GM23248 (cell line): Measurements from ENCODE around the gene RNU1-4. TPM values are rescaled to one million over a fixed set of nuclear protein-coding genes. Genes with fewer than 3 reads are reported as not detected.
A peak's percentile ranks its signal among the peaks of the same experiment; 100 is the strongest.
"Not testable (repeated sequence)": the region's sequence is repeated elsewhere in the genome, so short reads cannot be mapped to it uniquely, and the experiment has no call there.

Source experiments
- DNase-seq: peaks from one replicate; pipeline ENCODE4 v3.0.0-alpha.2; 2015
- H2AFZ ChIP-seq: fragments of 200-600 bp; sonication (generic); 2 replicates; pipeline ENCODE4 v1.6.1; 2016; ENCODE audit warnings: antibody characterized with exemption
- H3F3A ChIP-seq: fragments of 200-600 bp; sonication (generic); 2 replicates; pipeline ENCODE4 v1.6.1; 2016; ENCODE audit warnings: mild to moderate bottlenecking, antibody characterized with exemption, mixed run types; ENCODE audit not compliant: insufficient read depth
- H3K27ac ChIP-seq: fragments of 200-600 bp; sonication (generic); 2 replicates; pipeline ENCODE4 v1.5.1; 2016; ENCODE audit warnings: mild to moderate bottlenecking
- H3K27me3 ChIP-seq: fragments of 200-600 bp; sonication (generic); replicated peaks from 2 replicates; pipeline ENCODE4 v1.6.1; 2016; ENCODE audit warnings: mild to moderate bottlenecking; ENCODE audit not compliant: insufficient read depth
- H3K36me3 ChIP-seq: fragments of 200-600 bp; sonication (generic); 2 replicates; pipeline ENCODE4 v1.6.1; 2016; ENCODE audit warnings: low read depth, mild to moderate bottlenecking
- H3K4me1 ChIP-seq: fragments of 200-600 bp; sonication (generic); 2 replicates; pipeline ENCODE4 v1.6.1; 2016; ENCODE audit warnings: mild to moderate bottlenecking; ENCODE audit not compliant: insufficient read depth
- H3K4me2 ChIP-seq: fragments of 200-600 bp; sonication (generic); one replicate; pipeline ENCODE4 v1.6.1; 2016; ENCODE audit warnings: mild to moderate bottlenecking; ENCODE audit not compliant: unreplicated experiment
- H3K4me3 ChIP-seq: fragments of 200-600 bp; sonication (generic); 2 replicates; pipeline ENCODE4 v1.5.1; 2016; ENCODE audit warnings: mild to moderate bottlenecking
- H3K79me2 ChIP-seq: fragments of 200-600 bp; sonication (generic); 2 replicates; pipeline ENCODE4 v1.6.1; 2016; ENCODE audit warnings: mild to moderate bottlenecking; ENCODE audit not compliant: insufficient read depth
- H3K9ac ChIP-seq: fragments of 200-600 bp; sonication (generic); 2 replicates; pipeline ENCODE4 v1.6.1; 2016; ENCODE audit warnings: mild to moderate bottlenecking
- H3K9me2 ChIP-seq: fragments of 200-600 bp; sonication (generic); 2 replicates; pipeline ENCODE4 v1.6.1; 2016; ENCODE audit warnings: mixed run types, mild to moderate bottlenecking, moderate library complexity; ENCODE audit not compliant: insufficient read depth
- H3K9me3 ChIP-seq: fragments of 200-600 bp; sonication (generic); one replicate; pipeline ENCODE4 v1.6.1; 2017; ENCODE audit warnings: low read depth
- H4K20me1 ChIP-seq: fragments of 200-600 bp; sonication (generic); 2 replicates; pipeline ENCODE4 v1.6.0; 2016; ENCODE audit not compliant: insufficient read depth
- EZH2 ChIP-seq: fragments of 200-600 bp; sonication (generic); IDR thresholded peaks from 2 replicates; pipeline ENCODE4 v1.6.1; 2018; ENCODE audit warnings: antibody characterized with exemption, mild to moderate bottlenecking; ENCODE audit not compliant: insufficient read depth, poor library complexity, severe bottlenecking
- EZH2phosphoT487 ChIP-seq: fragments of 200-600 bp; sonication (generic); IDR thresholded peaks from 2 replicates; pipeline ENCODE4 v1.6.1; 2018; ENCODE audit warnings: antibody characterized with exemption, moderate library complexity, mild to moderate bottlenecking, low read depth; ENCODE audit not compliant: insufficient read depth
- WGBS, 2 experiments: methylation state at CpG; one replicate each; pipeline ENCODE4 v1.1.6; 2015 to 2017; ENCODE audit warnings: low lambda C conversion rate in 2 of 2, low coverage in 1 of 2; ENCODE audit errors: missing lambda C conversion rate in 2 of 2; 5-methylcytosine and 5-hydroxymethylcytosine counted together
- in situ Hi-C: fragments of 300-500 bp; cut with MboI; formaldehyde crosslinking; loops from 2 replicates; pipeline ENCODE4 v1.15.0; 2020
- polyA plus RNA-seq: library from polyadenylated mRNA; unstranded; fragments of >200 nt; fragmentation: Nextera tagmentation; extraction: Ambion mirVana; gene quantifications from 2 replicates; pipeline ENCODE4 v1.2.1, GENCODE V29; 2016
- total RNA-seq: library from RNA; depleted of rRNA; stranded (reverse); fragments of >200 nt; shearing (Covaris generic); gene quantifications from 2 replicates; pipeline ENCODE4 v1.2.3, GENCODE V29; 2014

Gene RNU1-4
- total and polyA plus RNA-seq, 2 experiments from 2014 or later = not detected

GRCh38 chr1:16716691-16717335 lies 23.5 kb upstream of the RNU1-4 start:
- Histone ChIP-seq H3K9me2 (no peaks in the 10 kb centered on the region), H3K36me3 (no peaks in the 10 kb centered on the region), H3K4me2 (no peak overlapping the region), H4K20me1 (no peaks in the 10 kb centered on the region), H3K9ac (no peak overlapping the region), H3K9me3 (no peaks in the 10 kb centered on the region), H3K27me3 (peaks cover 21% of the 10 kb centered on the region), H3K27ac (no peak overlapping the region), H2AFZ (no peak overlapping the region), H3K4me3 (no peak overlapping the region), H3K4me1 (no peaks in the 10 kb centered on the region), H3K79me2 (no peaks in the 10 kb centered on the region), H3F3A (no peaks in the 10 kb centered on the region)
- WGBS, 2 experiments = 56 to 57% methylated on average over 7 of the region's 7 CpGs
- in situ Hi-C loops = no loop called here
- no peak for DNase-seq
- TF ChIP-seq EZH2 = no peak
- TF ChIP-seq EZH2phosphoT487 = no peak

- Histone ChIP-seq H3K9ac (no peak overlapping the region), H3K4me2 (no peak overlapping the region), H2AFZ (no peak overlapping the region), H3K4me1 (no peaks in the 10 kb centered on the region), H3K79me2 (no peaks in the 10 kb centered on the region), H3K9me2 (no peaks in the 10 kb centered on the region), H3K27me3 (peaks cover 28% of the 10 kb centered on the region), H3K36me3 (no peaks in the 10 kb centered on the region), H3K4me3 (no peak overlapping the region), H3K9me3 (no peaks in the 10 kb centered on the region), H4K20me1 (no peaks in the 10 kb centered on the region), H3F3A (no peaks in the 10 kb centered on the region), H3K27ac (no peak overlapping the region)
- WGBS, 2 experiments = 36 to 40% methylated on average over 20 of the region's 20 CpGs
- TF ChIP-seq EZH2phosphoT487 = no peak
- TF ChIP-seq EZH2 = no peak
- in situ Hi-C loops = no loop called here
- DNase-seq = peak; percentile 21
These were observed 22.8 kb upstream of the RNU1-4 start for GRCh38 chr1:16717336-16718098.

- H2AFZ ChIP-seq, H3K36me3 ChIP-seq, H3K4me2 ChIP-seq, H3F3A ChIP-seq, H3K9me3 ChIP-seq, H3K9me2 ChIP-seq, H3K4me3 ChIP-seq, H4K20me1 ChIP-seq, H3K79me2 ChIP-seq, H3K27ac ChIP-seq, DNase-seq, in situ Hi-C loops, H3K9ac ChIP-seq, H3K4me1 ChIP-seq: not testable (repeated sequence)
- peaks cover 36% of the 10 kb centered on the region for H3K27me3 ChIP-seq
- 59 to 61% methylated on average over 14 of the region's 14 CpGs for WGBS, 2 experiments
These were observed 22.0 kb upstream of the RNU1-4 start for GRCh38 chr1:16718099-16718907.

DNA sequence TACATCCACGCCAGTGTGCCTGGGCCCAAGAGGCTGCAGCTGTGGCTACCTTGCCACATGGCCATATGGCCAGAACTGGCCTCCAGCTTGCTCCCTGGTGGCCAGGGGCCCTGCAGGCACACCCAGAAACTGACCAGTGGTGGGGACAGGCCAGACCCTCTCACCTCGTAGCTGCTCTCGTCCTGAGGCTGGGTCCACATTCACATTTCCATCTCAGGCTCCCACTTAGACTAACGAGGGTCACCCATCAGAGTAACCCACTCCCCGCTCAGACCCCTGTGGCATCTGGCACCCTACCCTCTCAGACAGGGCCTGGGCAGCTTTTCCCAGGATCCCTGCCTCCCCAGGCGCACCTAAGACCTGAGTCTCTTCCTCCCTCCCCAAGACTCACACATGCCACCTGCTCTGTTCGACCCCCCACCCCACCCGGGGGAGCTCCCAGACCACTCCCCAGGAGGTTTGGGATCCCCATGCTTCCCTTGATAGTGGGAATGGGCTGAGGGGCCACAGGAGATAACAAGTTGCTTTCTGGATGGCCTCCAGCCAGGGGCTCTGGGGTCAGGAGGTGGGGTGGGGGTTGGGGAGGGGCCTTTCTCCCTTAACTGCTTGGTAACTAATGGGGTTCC lies 21.3 kb upstream of the RNU1-4 start:
- Histone ChIP-seq H4K20me1 (no peaks in the 10 kb centered on the region), H2AFZ (no peak overlapping the region), H3K9me2 (no peaks in the 10 kb centered on the region), H3K4me1 (no peaks in the 10 kb centered on the region), H3F3A (no peaks in the 10 kb centered on the region), H3K4me3 (no peak overlapping the region), H3K27me3 (peaks cover 41% of the 10 kb centered on the region), H3K36me3 (no peaks in the 10 kb centered on the region), H3K4me2 (no peak overlapping the region), H3K79me2 (no peaks in the 10 kb centered on the region), H3K9ac (no peak overlapping the region), H3K27ac (no peak overlapping the region), H3K9me3 (no peaks in the 10 kb centered on the region)
- TF ChIP-seq EZH2 = no peak
- TF ChIP-seq EZH2phosphoT487 = no peak
- in situ Hi-C loops = no loop called here
- DNase-seq = no peak
- 49 to 51% methylated on average over 8 of the region's 8 CpGs for WGBS, 2 experiments
